RPMI8226 (cell line): ENCODE measurements around the gene GALNT9.
"Not testable (repeated sequence)": the region's sequence is repeated elsewhere in the genome, so short reads cannot be mapped to it uniquely, and the experiment has no call there.

ENCODE experiments used
- DNase-seq: peaks from one replicate; pipeline ENCODE4 v3.0.0-alpha.2; 2015

Gene GALNT9

GRCh38 chr12:132210223-132211055 lies 119.0 kb downstream of the GALNT9 start:
- no peak for DNase-seq

- DNase-seq: no peak
These were observed 119.7 kb downstream of the GALNT9 start for GRCh38 chr12:132209619-132210222.

- no peak for DNase-seq
These were observed 121.1 kb downstream of the GALNT9 start for GRCh38 chr12:132208153-132208823.

GRCh38 chr12:132207083-132207775 lies 122.2 kb downstream of the GALNT9 start:
- no peak for DNase-seq

- DNase-seq: no peak
These were observed 123.3 kb downstream of the GALNT9 start for GRCh38 chr12:132206046-132206434.

GRCh38 chr12:132205271-132206045 lies 123.9 kb downstream of the GALNT9 start:
- DNase-seq: no peak

GRCh38 chr12:132204793-132205270 lies 124.6 kb downstream of the GALNT9 start:
- DNase-seq: no peak

GRCh38 chr12:132204063-132204792 lies 125.2 kb downstream of the GALNT9 start:
- no peak for DNase-seq

- DNase-seq: no peak
These were observed 126.3 kb downstream of the GALNT9 start for GRCh38 chr12:132202929-132203721.

- DNase-seq: no peak
These were observed 127.8 kb downstream of the GALNT9 start for GRCh38 chr12:132201391-132202120.

GRCh38 chr12:132200800-132201199 lies 128.6 kb downstream of the GALNT9 start:
- no peak for DNase-seq

- no peak for DNase-seq
These were observed 129.7 kb downstream of the GALNT9 start for GRCh38 chr12:132199526-132200319.

GRCh38 chr12:132199101-132199500 lies 130.3 kb downstream of the GALNT9 start:
- no peak for DNase-seq

GRCh38 chr12:132197581-132198354 lies 131.6 kb downstream of the GALNT9 start:
- peak; percentile 59 for DNase-seq

- no peak for DNase-seq
These were observed 132.5 kb downstream of the GALNT9 start for GRCh38 chr12:132196873-132197390.

GRCh38 chr12:132196038-132196872 lies 133.1 kb downstream of the GALNT9 start:
- DNase-seq: no peak

GRCh38 chr12:132195242-132195641 lies 134.1 kb downstream of the GALNT9 start:
- DNase-seq: not testable (repeated sequence)
